Tibial nerve (tissue), 4 donors: ENCODE measurements around the gene GPR26. TPM values are rescaled to one million over a fixed set of nuclear protein-coding genes. Genes with fewer than 3 reads are reported as not detected.

Source experiments
- DNase-seq, 2 donors: peaks; one replicate each; pipeline ENCODE4 v3.0.0-alpha.2; 2019; ENCODE audit warnings: low spot score in 2 of 2
- H3K27ac ChIP-seq, 4 donors: fragments of 200-600 bp; sonication (generic) in 3 of 4; one replicate each; pipeline ENCODE4 v1.5.1; 2017 to 2019; ENCODE audit warnings: mild to moderate bottlenecking in 1 of 4
- H3K27me3 ChIP-seq, 2 donors: fragments of 200-600 bp; sonication (generic) in 1 of 2; one replicate each; pipeline versions ENCODE4 v1.5.1 to v1.6.0; 2017 to 2019
- H3K36me3 ChIP-seq, 3 donors: fragments of 200-600 bp; sonication (generic); one replicate each; pipeline ENCODE4 v1.5.1; 2018 to 2019
- H3K4me1 ChIP-seq, 4 donors: fragments of 200-600 bp; sonication (generic) in 3 of 4; one replicate each; pipeline ENCODE4 v1.5.1; 2017 to 2019
- H3K4me3 ChIP-seq, 4 donors: fragments of 200-600 bp; sonication (generic) in 3 of 4; one replicate each; pipeline ENCODE4 v1.5.1; 2017 to 2019; ENCODE audit warnings: mild to moderate bottlenecking in 1 of 4, moderate library complexity in 1 of 4
- H3K9me3 ChIP-seq, 4 donors: fragments of 200-600 bp; sonication (generic) in 3 of 4; one replicate each; pipeline ENCODE4 v1.5.1; 2017 to 2019
- EP300 ChIP-seq, 2 donors: sonication (generic); formaldehyde crosslinking; IDR thresholded peaks; one replicate each; pipeline ENCODE4 v1.6.1; 2017; ENCODE audit warnings: antibody characterized with exemption in 2 of 2, mild to moderate bottlenecking in 1 of 2
- POLR2A ChIP-seq, 2 donors: fragments of 450-650 bp; IDR thresholded peaks; one replicate each; pipeline ENCODE4 v1.6.1; 2017; ENCODE audit warnings: antibody characterized with exemption in 2 of 2, mild to moderate bottlenecking in 2 of 2, moderate library complexity in 2 of 2
- WGBS, 2 donors: methylation state at CpG; one replicate each; pipeline ENCODE4 v1.1.5; 2018; 5-methylcytosine and 5-hydroxymethylcytosine counted together
- total RNA-seq, 4 donors: library from RNA; depleted of rRNA; stranded (reverse); fragments of >200 nt; gene quantifications; one replicate each; pipeline ENCODE4 v1.1.0, GENCODE V29; 2016
- TF ChIP-seq, protein P1 (sequence below), 5 experiments: fragments of 200-600 bp in 3 of 5; fragments of 450-650 bp in 2 of 5; sonication (generic) in 3 of 5; IDR thresholded peaks; one replicate each; pipeline ENCODE4 v1.5.1; 2016 to 2019; ENCODE audit warnings: antibody characterized with exemption in 5 of 5, mild to moderate bottlenecking in 3 of 5, moderate library complexity in 2 of 5

GPR26 gene
- total RNA-seq, 4 donors from 2014 or later, result not detected

DNA sequence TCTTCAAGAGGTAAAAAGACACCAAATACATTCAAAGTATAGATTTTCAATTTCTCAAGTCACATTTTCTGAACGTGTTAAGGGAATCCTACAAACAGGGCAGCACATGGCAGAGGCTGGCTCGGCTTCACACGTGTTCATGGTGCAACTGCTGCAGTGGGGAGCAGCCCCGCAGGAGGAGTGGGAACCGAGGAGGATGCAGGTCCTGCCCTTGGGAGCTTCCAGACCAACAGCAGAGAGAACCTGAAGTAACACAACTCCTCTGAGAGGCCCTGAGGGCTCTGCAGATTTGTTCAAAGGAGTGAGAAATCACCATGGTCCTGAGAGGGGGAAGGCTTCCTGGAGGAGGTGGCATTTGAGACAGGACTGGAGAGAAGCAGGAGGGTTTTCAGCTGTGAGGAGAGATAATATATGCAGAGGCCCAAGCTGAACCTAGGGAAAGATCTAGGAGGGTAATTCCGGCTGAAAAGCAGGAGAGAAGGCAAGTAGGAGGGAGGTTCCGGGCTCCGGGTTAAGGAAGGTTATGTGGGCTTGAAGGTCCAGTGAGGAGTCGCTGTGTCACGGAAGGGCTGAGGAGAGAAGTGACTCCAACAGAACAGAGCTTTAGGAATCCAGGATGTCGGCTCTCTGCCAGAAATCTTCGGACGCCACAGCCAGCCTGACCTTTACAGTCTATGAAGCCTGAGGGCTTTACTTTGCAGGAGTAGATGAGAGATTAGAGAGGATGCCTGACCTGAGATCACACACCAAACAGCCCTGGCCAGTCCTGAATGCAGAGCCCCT is 77.5 kb downstream of the GPR26 start:
- H3K27ac ChIP-seq, result no peak overlapping the region
- no peak overlapping the region for H3K4me3 ChIP-seq
- no peak for DNase-seq
- no peaks in the 10 kb centered on the region for H3K9me3 ChIP-seq
- WGBS, 2 donors, result 37 to 41% methylated on average over 13 of the region's 13 CpGs
- peaks cover 0 to 7% (median 2%) of the 10 kb centered on the region in 4 donors for H3K4me1 ChIP-seq
- no peak for TF ChIP-seq EP300 (IDR thresholded peaks at IDR 0.05)
- TF ChIP-seq, protein P1, sequence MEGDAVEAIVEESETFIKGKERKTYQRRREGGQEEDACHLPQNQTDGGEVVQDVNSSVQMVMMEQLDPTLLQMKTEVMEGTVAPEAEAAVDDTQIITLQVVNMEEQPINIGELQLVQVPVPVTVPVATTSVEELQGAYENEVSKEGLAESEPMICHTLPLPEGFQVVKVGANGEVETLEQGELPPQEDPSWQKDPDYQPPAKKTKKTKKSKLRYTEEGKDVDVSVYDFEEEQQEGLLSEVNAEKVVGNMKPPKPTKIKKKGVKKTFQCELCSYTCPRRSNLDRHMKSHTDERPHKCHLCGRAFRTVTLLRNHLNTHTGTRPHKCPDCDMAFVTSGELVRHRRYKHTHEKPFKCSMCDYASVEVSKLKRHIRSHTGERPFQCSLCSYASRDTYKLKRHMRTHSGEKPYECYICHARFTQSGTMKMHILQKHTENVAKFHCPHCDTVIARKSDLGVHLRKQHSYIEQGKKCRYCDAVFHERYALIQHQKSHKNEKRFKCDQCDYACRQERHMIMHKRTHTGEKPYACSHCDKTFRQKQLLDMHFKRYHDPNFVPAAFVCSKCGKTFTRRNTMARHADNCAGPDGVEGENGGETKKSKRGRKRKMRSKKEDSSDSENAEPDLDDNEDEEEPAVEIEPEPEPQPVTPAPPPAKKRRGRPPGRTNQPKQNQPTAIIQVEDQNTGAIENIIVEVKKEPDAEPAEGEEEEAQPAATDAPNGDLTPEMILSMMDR (IDR thresholded peaks at IDR 0.05), result no peak
- no peak for TF ChIP-seq POLR2A (IDR thresholded peaks at IDR 0.05)
- H3K27me3 ChIP-seq, result no peaks in the 10 kb centered on the region
- H3K36me3 ChIP-seq, result no peaks in the 10 kb centered on the region

DNA sequence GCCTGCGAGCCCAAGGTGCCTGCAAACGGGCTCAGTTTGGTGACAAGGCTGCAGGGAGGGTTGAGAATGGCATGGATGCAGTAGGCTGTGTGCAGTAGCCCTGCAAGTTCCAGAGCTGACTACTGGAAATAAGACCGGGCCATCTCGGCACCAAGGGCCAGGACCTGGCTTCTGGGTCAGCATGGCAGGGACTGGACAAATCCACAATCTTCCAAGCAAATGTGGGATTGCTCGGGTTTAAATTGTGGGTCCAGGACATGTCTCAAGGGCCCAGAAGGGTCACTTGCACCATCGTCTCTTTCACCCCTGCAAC is 78.0 kb downstream of the GPR26 start:
- Histone ChIP-seq H3K36me3 (no peaks in the 10 kb centered on the region), H3K9me3 (no peaks in the 10 kb centered on the region), H3K27ac (no peak overlapping the region), H3K4me1 (peaks cover 0 to 7% (median 2%) of the 10 kb centered on the region in 4 donors), H3K27me3 (no peaks in the 10 kb centered on the region), H3K4me3 (no peak overlapping the region)
- DNase-seq, result no peak
- TF ChIP-seq, protein P1 (IDR thresholded peaks at IDR 0.05), result no peak
- no peak for TF ChIP-seq EP300 (IDR thresholded peaks at IDR 0.05)
- TF ChIP-seq POLR2A (IDR thresholded peaks at IDR 0.05), result no peak
- 65% methylated on average over 5 to 6 of the region's 6 CpGs for WGBS, 2 donors

Other genes with a start within 250 kb of the GPR26 start
- gene CPXM2, start 225.5 kb downstream of the GPR26 start, total RNA-seq, result 10 to 100 TPM; 26.8 to 74.3 (median 37.8) TPM